GM23338 (cell line): Measurements from ENCODE around the gene DDR2. TPM values are rescaled to one million over a fixed set of nuclear protein-coding genes. Genes with fewer than 3 reads are reported as not detected.

Experiments used
- ATAC-seq: fragments of 200-7000 bp; cut with Tn5 transposase; 3 replicates; pipeline ENCODE4 v1.9.1; 2020
- DNase-seq: peaks from one replicate; pipeline ENCODE4 v3.0.0-alpha.2; 2015; ENCODE audit warnings: low spot score
- H2AFZ ChIP-seq: fragments of 200-600 bp; sonication (generic); 2 replicates; pipeline ENCODE4 v1.8.0; 2016; ENCODE audit warnings: antibody characterized with exemption, mild to moderate bottlenecking, moderate library complexity
- H3F3A ChIP-seq: fragments of 200-600 bp; sonication (generic); replicated peaks from 2 replicates; pipeline ENCODE4 v1.8.0; 2017; ENCODE audit warnings: antibody characterized with exemption, mixed run types, low read depth
- H3K27ac ChIP-seq: fragments of 200-600 bp; sonication (generic); 2 replicates; pipeline ENCODE4 v1.6.1; 2016; ENCODE audit warnings: low read depth
- H3K27me3 ChIP-seq: fragments of 200-600 bp; sonication (generic); 2 replicates; pipeline ENCODE4 v1.8.0; 2016; ENCODE audit warnings: mild to moderate bottlenecking, mixed run types, moderate library complexity; ENCODE audit not compliant: insufficient read depth
- H3K36me3 ChIP-seq: fragments of 200-600 bp; sonication (generic); 2 replicates; pipeline ENCODE4 v1.8.0; 2016; ENCODE audit warnings: mild to moderate bottlenecking; ENCODE audit not compliant: insufficient read depth
- H3K4me1 ChIP-seq: fragments of 200-600 bp; sonication (generic); 2 replicates; pipeline ENCODE4 v1.8.0; 2016; ENCODE audit warnings: mild to moderate bottlenecking, moderate library complexity; ENCODE audit not compliant: insufficient read depth
- H3K4me2 ChIP-seq: fragments of 200-600 bp; sonication (generic); 2 replicates; pipeline ENCODE4 v1.7.1; 2017; ENCODE audit warnings: mixed run types
- H3K4me3 ChIP-seq: fragments of 200-600 bp; sonication (generic); 2 replicates; pipeline ENCODE4 v1.6.1; 2016; ENCODE audit warnings: mixed run types
- H3K79me2 ChIP-seq: fragments of 200-600 bp; sonication (generic); replicated peaks from 2 replicates; pipeline ENCODE4 v1.8.0; 2017; ENCODE audit warnings: mild to moderate bottlenecking; ENCODE audit not compliant: insufficient read depth
- H3K9me2 ChIP-seq: fragments of 200-600 bp; sonication (generic); 2 replicates; pipeline ENCODE4 v1.8.0; 2017; ENCODE audit not compliant: insufficient read depth
- H4K20me1 ChIP-seq: fragments of 200-600 bp; sonication (generic); replicated peaks from 2 replicates; pipeline ENCODE4 v1.8.0; 2017; ENCODE audit warnings: mild to moderate bottlenecking; ENCODE audit not compliant: insufficient read depth
- H3K27ac Mint-ChIP-seq: 2 replicates; pipeline ENCODE4 v1.8.0; 2020; ENCODE audit warnings: inconsistent platforms, mild to moderate bottlenecking, moderate library complexity, mixed read lengths
- H3K27me3 Mint-ChIP-seq: 3 replicates; pipeline ENCODE4 v1.8.0; 2022; ENCODE audit warnings: low read depth, mild to moderate bottlenecking, moderate library complexity, mixed read lengths, inconsistent platforms; ENCODE audit not compliant: insufficient read depth, poor library complexity
- H3K36me3 Mint-ChIP-seq: 3 replicates; pipeline ENCODE4 v1.8.0; 2021; ENCODE audit warnings: low read depth, mild to moderate bottlenecking, inconsistent platforms, moderate library complexity, mixed read lengths
- H3K4me1 Mint-ChIP-seq: 3 replicates; pipeline ENCODE4 v1.8.0; 2020; ENCODE audit warnings: mild to moderate bottlenecking, inconsistent platforms, mixed read lengths
- H3K4me3 Mint-ChIP-seq: 3 replicates; pipeline ENCODE4 v1.8.0; 2021; ENCODE audit warnings: moderate library complexity, mild to moderate bottlenecking, inconsistent platforms, mixed read lengths
- H3K9me3 Mint-ChIP-seq: 3 replicates; pipeline ENCODE4 v1.8.0; 2020; ENCODE audit warnings: moderate library complexity, mild to moderate bottlenecking, inconsistent platforms, mixed read lengths
- CREB1 ChIP-seq: fragments of 250-450 bp; sonication (Bioruptor Pico); IDR thresholded peaks from 2 replicates; pipeline ENCODE4 v1.5.0; 2020; ENCODE audit warnings: low read depth, mild to moderate bottlenecking, moderate library complexity
- CTCF ChIP-seq, 2 experiments: fragments of 200-600 bp in 1 of 2; sonication (generic) in 1 of 2; conservative IDR thresholded peaks; 2 replicates each; pipeline versions ENCODE4 v1.5.1 to v1.6.1; 2016 to 2017; ENCODE audit warnings: antibody characterized with exemption in 2 of 2, low read depth in 2 of 2, mild to moderate bottlenecking in 2 of 2, moderate library complexity in 1 of 2
- ETS1 ChIP-seq: IDR thresholded peaks from 2 replicates; pipeline ENCODE4 v1.6.1; 2016; ENCODE audit warnings: antibody characterized with exemption
- EZH2 ChIP-seq: fragments of 200-600 bp; sonication (generic); IDR thresholded peaks from one replicate; pipeline ENCODE4 v1.8.0; 2017; ENCODE audit warnings: antibody characterized with exemption, mild to moderate bottlenecking, low read depth; ENCODE audit not compliant: unreplicated experiment
- EZH2phosphoT487 ChIP-seq: fragments of 200-600 bp; sonication (generic); IDR thresholded peaks from one replicate; pipeline ENCODE4 v1.8.1; 2018; ENCODE audit warnings: antibody characterized with exemption; ENCODE audit not compliant: unreplicated experiment
- JUNB ChIP-seq: IDR thresholded peaks from one replicate; pipeline ENCODE4 v1.6.1; 2016; ENCODE audit warnings: antibody characterized with exemption; ENCODE audit not compliant: unreplicated experiment
- NANOG ChIP-seq: IDR thresholded peaks from 2 replicates; pipeline ENCODE4 v1.6.1; 2016; ENCODE audit warnings: antibody characterized with exemption, borderline replicate concordance
- POLR2AphosphoS5 ChIP-seq: IDR thresholded peaks from 2 replicates; pipeline ENCODE4 v1.6.1; 2016; ENCODE audit warnings: antibody characterized with exemption, low read depth
- STAT1 ChIP-seq: IDR thresholded peaks from one replicate; pipeline ENCODE4 v1.6.1; 2016; ENCODE audit warnings: antibody characterized with exemption; ENCODE audit not compliant: unreplicated experiment
- ZNF114 ChIP-seq: fragments of 250-450 bp; sonication (Bioruptor Pico); IDR thresholded peaks from 2 replicates; pipeline ENCODE4 v1.5.0; 2020; ENCODE audit warnings: mild to moderate bottlenecking, moderate library complexity
- ZNF331 ChIP-seq: fragments of 250-450 bp; sonication (Bioruptor Pico); IDR thresholded peaks from 2 replicates; pipeline ENCODE4 v1.5.0; 2020; ENCODE audit warnings: low read depth, mild to moderate bottlenecking, moderate library complexity
- polyA plus RNA-seq: library from polyadenylated mRNA; unstranded; fragments of >200 nt; fragmentation: Nextera tagmentation; extraction: Ambion mirVana; gene quantifications from 2 replicates; pipeline ENCODE4 v1.2.1, GENCODE V29; 2016
- total RNA-seq: library from RNA; depleted of rRNA; stranded (reverse); fragments of >200 nt; shearing (Covaris generic); gene quantifications from 2 replicates; pipeline ENCODE4 v1.2.3, GENCODE V29; 2014
- TF ChIP-seq, protein P1 (sequence below): fragments of 250-450 bp; sonication (Bioruptor Pico); IDR thresholded peaks from 2 replicates; pipeline ENCODE4 v1.5.0; 2020; ENCODE audit warnings: mild to moderate bottlenecking, moderate library complexity

The DDR2 gene
- total and polyA plus RNA-seq, 2 experiments from 2014 or later = 0.66 to 1.8 TPM

DNA sequence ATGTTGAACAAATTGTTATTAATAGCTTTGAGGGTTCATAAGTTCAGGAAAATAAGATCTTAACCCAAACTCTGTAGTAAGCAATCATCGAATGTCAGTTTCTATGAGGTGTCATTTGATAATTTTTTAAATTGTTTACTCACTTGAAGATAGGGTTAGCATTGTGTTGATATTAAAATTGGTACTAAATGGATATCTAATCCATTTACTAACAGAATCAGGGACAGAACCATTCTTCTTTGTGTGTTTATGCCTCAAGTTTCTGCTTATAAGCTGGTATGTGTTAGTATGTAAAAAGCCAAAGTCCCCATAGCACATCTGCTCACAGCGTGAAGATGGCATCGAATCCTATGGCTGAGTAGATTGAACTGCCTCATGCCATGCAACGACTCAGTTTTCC lies 13.4 kb downstream of the DDR2 start:
- Mint-ChIP-seq H3K4me1 (peaks cover 9% of the 10 kb centered on the region; the same call in 2 of the 3 replicates), H3K27me3 (peaks cover 2% of the 10 kb centered on the region), H3K9me3 (no peaks in the 10 kb centered on the region), H3K4me3 (no peak overlapping the region), H3K36me3 (no peaks in the 10 kb centered on the region), H3K27ac (no peak overlapping the region)
- Histone ChIP-seq H2AFZ (no peak overlapping the region), H3F3A (no peaks in the 10 kb centered on the region), H3K9me2 (no peaks in the 10 kb centered on the region), H3K4me1 (no peaks in the 10 kb centered on the region), H4K20me1 (no peaks in the 10 kb centered on the region), H3K27ac (no peak overlapping the region), H3K4me2 (no peak overlapping the region), H3K27me3 (no peaks in the 10 kb centered on the region), H3K36me3 (no peaks in the 10 kb centered on the region), H3K4me3 (no peak overlapping the region), H3K79me2 (no peaks in the 10 kb centered on the region)
- no peak for DNase-seq
- no peak for ATAC-seq
- TF ChIP-seq STAT1 (no peak), CREB1 (CRISPR knock-in tag) (no peak), NANOG (no peak), ETS1 (no peak), JUNB (no peak), ZNF114 (CRISPR knock-in tag) (no peak)

GRCh38 chr1:162649583-162649982 lies 17.3 kb downstream of the DDR2 start:
- Mint-ChIP-seq H3K36me3 (no peaks in the 10 kb centered on the region), H3K9me3 (no peaks in the 10 kb centered on the region), H3K27ac (no peak overlapping the region), H3K27me3 (peaks cover 2% of the 10 kb centered on the region), H3K4me1 (peaks cover 9% of the 10 kb centered on the region; the same call in 2 of the 3 replicates), H3K4me3 (no peak overlapping the region)
- Histone ChIP-seq H4K20me1 (no peaks in the 10 kb centered on the region), H3K36me3 (no peaks in the 10 kb centered on the region), H3K9me2 (no peaks in the 10 kb centered on the region), H2AFZ (no peak overlapping the region), H3K4me3 (no peak overlapping the region), H3F3A (no peaks in the 10 kb centered on the region), H3K4me2 (no peak overlapping the region), H3K27me3 (no peaks in the 10 kb centered on the region), H3K79me2 (no peaks in the 10 kb centered on the region), H3K27ac (no peak overlapping the region), H3K4me1 (no peaks in the 10 kb centered on the region)
- ATAC-seq = no peak
- no peak for DNase-seq
- TF ChIP-seq JUNB (no peak), CTCF (conservative IDR thresholded peaks at IDR 0.05; ENCODE audit: low read depth in 2 of 2) (no peak), EZH2 (no peak), ETS1 (no peak), EZH2phosphoT487 (no peak), STAT1 (no peak), NANOG (no peak), ZNF331 (CRISPR knock-in tag) (no peak), POLR2AphosphoS5 (no peak), ZNF114 (CRISPR knock-in tag) (no peak), CREB1 (CRISPR knock-in tag) (no peak)
- TF ChIP-seq, protein P1, sequence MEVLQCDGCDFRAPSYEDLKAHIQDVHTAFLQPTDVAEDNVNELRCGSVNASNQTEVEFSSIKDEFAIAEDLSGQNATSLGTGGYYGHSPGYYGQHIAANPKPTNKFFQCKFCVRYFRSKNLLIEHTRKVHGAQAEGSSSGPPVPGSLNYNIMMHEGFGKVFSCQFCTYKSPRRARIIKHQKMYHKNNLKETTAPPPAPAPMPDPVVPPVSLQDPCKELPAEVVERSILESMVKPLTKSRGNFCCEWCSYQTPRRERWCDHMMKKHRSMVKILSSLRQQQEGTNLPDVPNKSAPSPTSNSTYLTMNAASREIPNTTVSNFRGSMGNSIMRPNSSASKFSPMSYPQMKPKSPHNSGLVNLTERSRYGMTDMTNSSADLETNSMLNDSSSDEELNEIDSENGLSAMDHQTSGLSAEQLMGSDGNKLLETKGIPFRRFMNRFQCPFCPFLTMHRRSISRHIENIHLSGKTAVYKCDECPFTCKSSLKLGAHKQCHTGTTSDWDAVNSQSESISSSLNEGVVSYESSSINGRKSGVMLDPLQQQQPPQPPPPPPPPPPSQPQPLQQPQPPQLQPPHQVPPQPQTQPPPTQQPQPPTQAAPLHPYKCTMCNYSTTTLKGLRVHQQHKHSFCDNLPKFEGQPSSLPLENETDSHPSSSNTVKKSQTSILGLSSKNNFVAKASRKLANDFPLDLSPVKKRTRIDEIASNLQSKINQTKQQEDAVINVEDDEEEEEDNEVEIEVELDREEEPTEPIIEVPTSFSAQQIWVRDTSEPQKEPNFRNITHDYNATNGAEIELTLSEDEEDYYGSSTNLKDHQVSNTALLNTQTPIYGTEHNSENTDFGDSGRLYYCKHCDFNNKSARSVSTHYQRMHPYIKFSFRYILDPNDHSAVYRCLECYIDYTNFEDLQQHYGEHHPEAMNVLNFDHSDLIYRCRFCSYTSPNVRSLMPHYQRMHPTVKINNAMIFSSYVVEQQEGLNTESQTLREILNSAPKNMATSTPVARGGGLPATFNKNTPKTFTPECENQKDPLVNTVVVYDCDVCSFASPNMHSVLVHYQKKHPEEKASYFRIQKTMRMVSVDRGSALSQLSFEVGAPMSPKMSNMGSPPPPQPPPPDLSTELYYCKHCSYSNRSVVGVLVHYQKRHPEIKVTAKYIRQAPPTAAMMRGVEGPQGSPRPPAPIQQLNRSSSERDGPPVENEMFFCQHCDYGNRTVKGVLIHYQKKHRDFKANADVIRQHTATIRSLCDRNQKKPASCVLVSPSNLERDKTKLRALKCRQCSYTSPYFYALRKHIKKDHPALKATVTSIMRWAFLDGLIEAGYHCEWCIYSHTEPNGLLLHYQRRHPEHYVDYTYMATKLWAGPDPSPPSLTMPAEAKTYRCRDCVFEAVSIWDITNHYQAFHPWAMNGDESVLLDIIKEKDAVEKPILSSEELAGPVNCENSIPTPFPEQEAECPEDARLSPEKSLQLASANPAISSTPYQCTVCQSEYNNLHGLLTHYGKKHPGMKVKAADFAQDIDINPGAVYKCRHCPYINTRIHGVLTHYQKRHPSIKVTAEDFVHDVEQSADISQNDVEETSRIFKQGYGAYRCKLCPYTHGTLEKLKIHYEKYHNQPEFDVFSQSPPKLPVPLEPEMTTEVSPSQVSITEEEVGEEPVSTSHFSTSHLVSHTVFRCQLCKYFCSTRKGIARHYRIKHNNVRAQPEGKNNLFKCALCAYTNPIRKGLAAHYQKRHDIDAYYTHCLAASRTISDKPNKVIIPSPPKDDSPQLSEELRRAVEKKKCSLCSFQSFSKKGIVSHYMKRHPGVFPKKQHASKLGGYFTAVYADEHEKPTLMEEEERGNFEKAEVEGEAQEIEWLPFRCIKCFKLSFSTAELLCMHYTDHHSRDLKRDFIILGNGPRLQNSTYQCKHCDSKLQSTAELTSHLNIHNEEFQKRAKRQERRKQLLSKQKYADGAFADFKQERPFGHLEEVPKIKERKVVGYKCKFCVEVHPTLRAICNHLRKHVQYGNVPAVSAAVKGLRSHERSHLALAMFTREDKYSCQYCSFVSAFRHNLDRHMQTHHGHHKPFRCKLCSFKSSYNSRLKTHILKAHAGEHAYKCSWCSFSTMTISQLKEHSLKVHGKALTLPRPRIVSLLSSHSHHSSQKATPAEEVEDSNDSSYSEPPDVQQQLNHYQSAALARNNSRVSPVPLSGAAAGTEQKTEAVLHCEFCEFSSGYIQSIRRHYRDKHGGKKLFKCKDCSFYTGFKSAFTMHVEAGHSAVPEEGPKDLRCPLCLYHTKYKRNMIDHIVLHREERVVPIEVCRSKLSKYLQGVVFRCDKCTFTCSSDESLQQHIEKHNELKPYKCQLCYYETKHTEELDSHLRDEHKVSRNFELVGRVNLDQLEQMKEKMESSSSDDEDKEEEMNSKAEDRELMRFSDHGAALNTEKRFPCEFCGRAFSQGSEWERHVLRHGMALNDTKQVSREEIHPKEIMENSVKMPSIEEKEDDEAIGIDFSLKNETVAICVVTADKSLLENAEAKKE (CRISPR knock-in tag) = no peak
